DMS79 (cell line): ENCODE data around the gene OR4K1.
"Not testable (repeated sequence)": the region's sequence is repeated elsewhere in the genome, so short reads cannot be mapped to it uniquely, and the experiment has no call there.

ENCODE experiments used
- DNase-seq: peaks from one replicate; lab custom pipeline; 2025; lab: John Stamatoyannopoulos, UW

Gene OR4K1, protein sequence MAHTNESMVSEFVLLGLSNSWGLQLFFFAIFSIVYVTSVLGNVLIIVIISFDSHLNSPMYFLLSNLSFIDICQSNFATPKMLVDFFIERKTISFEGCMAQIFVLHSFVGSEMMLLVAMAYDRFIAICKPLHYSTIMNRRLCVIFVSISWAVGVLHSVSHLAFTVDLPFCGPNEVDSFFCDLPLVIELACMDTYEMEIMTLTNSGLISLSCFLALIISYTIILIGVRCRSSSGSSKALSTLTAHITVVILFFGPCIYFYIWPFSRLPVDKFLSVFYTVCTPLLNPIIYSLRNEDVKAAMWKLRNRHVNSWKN

DNA sequence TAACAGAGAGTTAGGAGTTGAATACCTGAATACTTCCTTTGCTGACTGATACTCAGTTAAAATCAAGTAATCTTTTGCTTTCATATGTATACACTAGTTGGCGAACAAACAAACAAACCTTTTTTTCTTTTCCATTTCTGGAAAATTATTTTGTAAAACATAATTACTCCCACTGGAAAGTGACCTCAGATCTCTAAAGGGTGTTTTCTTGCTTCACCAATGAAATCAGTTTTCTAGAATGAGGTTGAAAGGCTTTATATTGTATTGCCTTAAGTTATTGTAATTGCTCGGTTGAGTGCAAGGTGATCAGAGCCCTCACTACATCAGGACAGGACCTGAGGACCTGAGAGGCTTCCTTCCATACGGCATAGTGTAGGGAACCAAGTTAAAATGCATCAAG, at the start of gene OR4K1:
OR4K1 (plus strand) TSS at position 301 of the 400 bp plus-strand sequence. CDS start 4,750 bp downstream, outside the sequence.
- no peak for DNase-seq

DNA sequence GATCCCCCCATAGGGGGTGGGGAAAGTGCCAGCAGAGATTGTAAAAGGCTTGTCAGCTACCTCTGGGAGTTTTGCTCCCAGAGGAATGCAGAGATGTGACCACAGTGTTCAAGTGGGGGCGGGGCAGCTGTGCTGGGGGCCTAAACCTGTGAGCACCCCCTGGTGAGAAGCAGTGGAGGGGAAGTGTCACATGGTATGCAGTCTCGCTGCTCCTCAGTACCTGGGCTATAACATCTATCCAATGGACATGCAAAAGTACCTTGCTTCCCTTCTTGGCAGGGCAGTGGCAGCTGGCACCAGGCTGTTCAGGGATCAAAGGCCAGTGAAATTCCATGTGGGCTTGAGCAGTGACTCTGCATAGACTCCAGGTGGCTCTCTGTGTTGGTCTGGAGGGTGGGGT, 35.4 kb upstream of the OR4K1 start:
- DNase-seq, result no peak

DNA sequence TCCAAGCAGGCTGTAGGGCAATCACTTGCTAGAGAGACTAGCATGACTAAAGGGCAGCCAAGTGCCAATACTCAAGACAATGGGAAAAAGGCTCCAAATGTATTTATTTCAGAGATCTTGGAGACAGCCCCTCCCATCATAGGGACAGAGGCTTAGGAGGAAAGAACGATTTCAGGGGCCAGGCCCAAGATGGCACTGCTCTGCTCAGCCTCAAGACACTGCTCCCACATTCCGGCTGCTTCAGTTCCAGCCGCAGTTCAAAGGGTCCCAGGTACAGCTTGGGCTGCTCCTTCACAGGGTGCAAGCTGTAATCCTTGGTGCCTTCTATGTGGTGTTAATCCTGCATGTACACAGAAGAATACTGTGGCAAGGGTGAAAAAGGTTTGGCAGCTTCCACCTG, 29.7 kb upstream of the OR4K1 start:
- DNase-seq, result no peak

DNA sequence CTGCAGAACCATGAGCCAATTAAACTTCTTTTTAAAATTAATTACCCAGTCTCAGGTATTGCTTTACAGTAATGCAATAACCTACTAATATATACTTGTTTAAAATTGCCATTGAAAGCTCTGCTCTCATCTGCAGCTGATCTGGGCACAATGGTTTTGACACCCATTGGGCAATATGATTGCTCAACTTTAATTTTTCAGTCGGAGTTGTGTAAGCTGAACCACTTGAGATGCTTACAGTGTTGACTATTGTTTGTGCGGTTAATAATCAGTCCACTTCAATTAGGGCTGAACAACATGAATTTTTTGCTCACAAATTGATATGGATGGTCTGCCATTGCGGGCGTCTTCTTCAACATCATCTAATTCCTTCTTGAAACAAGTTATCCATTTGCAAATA, 28.3 kb upstream of the OR4K1 start:
- DNase-seq, result no peak

DNA sequence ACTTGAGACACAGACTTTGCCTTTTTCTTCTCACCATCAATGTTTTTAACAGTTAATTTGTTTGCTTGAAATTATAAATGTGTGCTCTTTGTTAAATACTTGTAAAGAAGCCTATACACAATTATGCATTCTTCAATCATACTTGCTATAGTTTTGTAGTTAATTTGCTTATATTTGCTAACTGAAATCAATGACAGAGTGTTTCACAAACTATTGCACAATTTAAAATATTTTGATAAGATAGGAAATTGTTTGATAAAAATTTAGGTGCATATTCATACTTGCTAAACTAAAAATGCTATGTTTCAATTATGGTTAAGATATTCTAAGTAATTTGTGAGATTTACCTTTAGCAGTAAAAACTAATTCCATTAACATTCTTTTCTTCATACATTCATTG, 24.1 kb upstream of the OR4K1 start:
- no peak for DNase-seq

DNA sequence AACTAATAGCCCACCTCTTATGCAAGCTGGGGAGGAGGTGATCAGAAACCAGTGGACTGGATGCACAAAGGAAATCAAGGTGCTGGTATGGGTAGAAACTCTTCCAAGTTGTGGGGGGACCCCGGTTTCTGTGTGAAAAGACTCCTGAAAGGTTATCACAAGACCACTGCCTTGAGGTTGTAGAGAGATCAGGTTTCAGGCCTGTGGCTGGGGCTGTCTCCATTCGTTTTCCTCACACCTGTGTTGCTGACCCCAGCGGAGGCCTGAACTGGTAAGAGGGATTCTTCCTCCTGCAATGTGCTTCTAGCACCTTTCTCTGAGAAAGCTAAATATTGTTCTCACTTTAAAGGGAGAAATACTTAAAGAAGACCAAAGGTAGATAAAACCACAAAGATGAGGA, 19.6 kb upstream of the OR4K1 start:
- no peak for DNase-seq

DNA sequence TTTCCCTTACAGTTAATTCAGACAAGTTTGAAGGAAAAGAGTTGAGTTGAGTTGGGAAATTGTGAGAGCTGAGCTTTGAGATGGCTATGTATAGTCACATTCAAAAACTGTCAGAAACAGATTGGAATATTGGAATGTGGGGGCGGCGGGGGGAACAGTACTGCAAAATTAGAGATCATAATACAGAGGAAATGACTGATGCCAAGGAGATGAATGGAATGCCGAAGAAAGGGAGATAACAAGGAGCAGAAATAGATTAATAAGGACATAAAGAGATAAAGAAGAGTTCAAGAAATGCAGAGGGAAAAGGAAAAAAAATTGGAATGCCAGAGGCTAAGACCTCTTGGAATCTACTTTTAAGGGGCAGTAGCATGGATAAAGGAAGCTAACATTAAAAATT, 13.5 kb upstream of the OR4K1 start:
- no peak for DNase-seq

DNA sequence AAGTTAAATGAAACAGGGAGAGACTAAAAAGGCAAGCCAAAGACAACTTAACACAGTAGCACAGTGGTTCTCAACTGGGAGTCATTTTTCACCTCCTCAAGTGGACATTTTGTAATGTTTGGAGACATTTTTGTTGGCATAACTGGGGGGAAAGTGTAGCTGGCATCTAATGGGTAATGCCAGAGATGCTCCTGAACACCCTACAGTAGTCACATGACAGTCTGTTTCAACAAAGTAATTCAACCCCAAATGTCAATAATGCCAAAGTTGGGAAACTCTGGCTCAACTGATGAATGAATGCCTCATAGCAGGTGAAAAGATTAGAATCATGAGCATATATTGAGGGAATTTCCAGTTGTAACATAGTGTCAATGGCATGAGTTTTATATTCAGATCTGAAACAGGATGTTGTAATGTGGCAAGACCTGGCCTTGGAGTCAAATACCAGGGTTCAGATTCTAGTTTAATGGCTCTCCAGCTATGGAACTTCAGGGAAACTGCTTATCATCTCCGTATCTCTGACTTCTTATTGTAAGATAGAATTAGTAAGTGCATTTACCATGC, 12.7 kb upstream of the OR4K1 start:
- no peak for DNase-seq

GRCh38 chr14:19918553-19919264, 12.0 kb upstream of the OR4K1 start:
- DNase-seq, result no peak

GRCh38 chr14:19920021-19920657, 10.6 kb upstream of the OR4K1 start, which contains the start of gene OR4K5:
Gene OR4K5 (plus strand): TSS chr14:19920607. CDS start chr14:19920607, 0 bp downstream.
- no peak for DNase-seq

DNA sequence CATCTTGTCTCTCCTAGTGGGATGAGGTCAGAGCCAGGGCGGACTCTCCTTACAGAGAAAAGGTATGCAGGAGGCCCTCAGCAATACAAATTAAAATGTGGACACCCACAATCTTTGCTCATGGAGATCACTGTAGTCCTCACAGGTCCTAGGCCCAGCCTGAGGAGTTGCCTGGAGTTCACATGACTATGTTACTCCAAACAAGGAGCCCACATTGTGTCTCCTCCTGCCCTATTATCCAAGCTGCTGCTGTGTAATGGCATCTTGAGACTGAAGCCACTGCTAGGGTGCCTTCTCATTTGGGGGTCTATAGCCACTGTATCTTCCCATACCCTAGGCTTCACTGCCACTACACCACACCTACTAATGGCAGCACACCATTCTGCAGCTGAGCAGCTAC, 11.0 kb downstream of the OR4K1 start:
- no peak for DNase-seq

DNA sequence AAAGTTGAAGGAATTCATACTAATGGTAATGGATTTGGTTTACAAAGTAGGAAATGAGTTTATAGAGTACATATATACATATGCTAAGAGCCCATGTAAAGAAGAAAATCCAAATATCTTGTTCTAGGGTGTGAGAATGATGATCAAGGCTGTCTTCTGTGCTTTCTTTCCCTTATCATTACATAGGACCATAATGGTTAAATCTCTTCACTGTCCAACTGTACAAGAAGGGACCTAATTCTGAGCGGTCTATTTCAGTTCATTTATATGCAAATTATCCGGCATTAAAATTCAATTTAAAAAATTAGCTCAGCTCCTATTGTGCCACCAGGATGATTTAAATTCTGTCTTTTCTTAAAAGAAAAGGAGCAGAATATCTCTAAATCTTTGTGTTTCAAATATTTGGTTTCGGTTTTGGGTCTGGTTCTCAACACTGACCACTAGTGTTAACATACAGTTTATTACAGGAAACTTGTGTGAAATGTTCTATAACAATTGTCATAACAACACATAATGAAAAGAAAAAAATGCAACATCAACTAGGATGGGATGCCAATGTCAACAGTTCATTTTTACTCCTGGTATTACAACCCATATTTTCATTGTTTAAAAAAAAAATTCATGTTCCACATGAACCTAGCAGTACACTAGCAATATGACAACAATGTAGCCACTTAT, 16.8 kb downstream of the OR4K1 start:
- DNase-seq, result no peak

- DNase-seq, result no peak
These were observed 18.5 kb downstream of the OR4K1 start for GRCh38 chr14:19949218-19949617.

- not testable (repeated sequence) for DNase-seq
These were observed 39.0 kb downstream of the OR4K1 start for GRCh38 chr14:19969735-19970134.

DNA sequence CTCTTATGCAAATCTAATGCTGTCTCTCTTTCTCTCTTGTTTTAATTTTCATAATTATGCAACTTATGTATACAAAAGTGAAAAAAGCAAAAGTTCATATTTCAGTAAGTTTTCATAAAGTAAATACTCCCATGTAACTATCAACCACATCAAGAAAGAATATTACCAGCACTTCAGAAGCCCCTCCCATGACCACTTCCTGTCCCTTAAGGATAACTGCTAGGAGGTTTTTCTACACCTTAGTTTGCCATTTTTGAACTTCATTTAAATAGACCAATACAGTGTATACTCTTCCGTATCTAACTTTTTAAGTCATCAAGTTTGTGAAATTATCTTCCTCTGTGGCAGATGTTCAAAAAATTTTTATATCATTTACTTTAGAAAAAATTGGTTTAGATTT, 44.1 kb downstream of the OR4K1 start:
- DNase-seq, result no peak

- no peak for DNase-seq
These were observed 44.6 kb downstream of the OR4K1 start, which contains the start of gene OR4K15 for GRCh38 chr14:19975291-19975690. Gene OR4K15 (plus strand): TSS chr14:19975591. CDS start chr14:19975591, 0 bp downstream.
